Transverse colon (tissue), 4 donors: Measurements from ENCODE around the gene CBL. TPM values are rescaled to one million over a fixed set of nuclear protein-coding genes. Genes with fewer than 3 reads are reported as not detected.
"Not testable (repeated sequence)": the region's sequence is repeated elsewhere in the genome, so short reads cannot be mapped to it uniquely, and the experiment has no call there.

Source experiments
- DNase-seq: peaks from one replicate; pipeline ENCODE4 v3.0.0-alpha.2; 2019
- H3K27ac ChIP-seq, 4 donors: fragments of 200-600 bp; sonication (generic); 2 replicates each; pipeline ENCODE4 v1.5.1; 2016 to 2018; ENCODE audit warnings: inconsistent platforms in 4 of 4
- H3K27me3 ChIP-seq: fragments of 200-600 bp; sonication (generic); 2 replicates; pipeline ENCODE4 v1.5.1; 2017; ENCODE audit warnings: inconsistent platforms
- H3K36me3 ChIP-seq, 4 donors: fragments of 200-600 bp; sonication (generic); 2 replicates each; pipeline ENCODE4 v1.5.1; 2017 to 2019; ENCODE audit warnings: inconsistent platforms in 4 of 4
- H3K4me1 ChIP-seq, 4 donors: fragments of 200-600 bp; sonication (generic); 2 replicates each; pipeline ENCODE4 v1.5.1; 2017 to 2020; ENCODE audit warnings: inconsistent platforms in 4 of 4
- H3K4me3 ChIP-seq, 4 donors: fragments of 200-600 bp; sonication (generic); 1 replicate in 1 of 4; 2 replicates in 3 of 4; pipeline versions ENCODE4 v1.5.1 to v1.6.1; 2017 to 2019; ENCODE audit warnings: inconsistent platforms in 4 of 4
- H3K9me3 ChIP-seq, 2 donors: fragments of 200-600 bp; sonication (generic); 2 replicates each; pipeline ENCODE4 v1.5.1; 2017 to 2019; ENCODE audit warnings: inconsistent platforms in 2 of 2
- EP300 ChIP-seq: sonication (generic); formaldehyde crosslinking; IDR thresholded peaks from one replicate; pipeline ENCODE4 v1.6.1; 2017; ENCODE audit warnings: antibody characterized with exemption, low read depth
- POLR2A ChIP-seq: fragments of 450-650 bp; IDR thresholded peaks from one replicate; pipeline ENCODE4 v1.6.1; 2016; ENCODE audit warnings: antibody characterized with exemption, mild to moderate bottlenecking, moderate library complexity
- POLR2AphosphoS5 ChIP-seq, 3 donors: sonication (generic); formaldehyde crosslinking; IDR thresholded peaks; one replicate each; pipeline ENCODE4 v1.6.1; 2016; ENCODE audit warnings: antibody characterized with exemption in 3 of 3
- WGBS, 2 donors: methylation state at CpG; one replicate each; pipeline ENCODE4 v1.1.5; 2018; ENCODE audit warnings: low coverage in 1 of 2; 5-methylcytosine and 5-hydroxymethylcytosine counted together
- in situ Hi-C, 4 donors: fragments of 200-750 bp; cut with MboI; loops; one replicate each; pipeline versions ENCODE4 v1.15.0 to v1.15.1; 2017; ENCODE audit warnings: low sequenced_read_pairs in 3 of 4, low pct_ligation_motif_present in 1 of 4, low pct_unique_long_range_greater_than_20kb in 1 of 4
- intact Hi-C: fragments of 100-400 bp; cut with DNase I; formaldehyde crosslinking; loops from one replicate; pipeline ENCODE4 v1.15.1; 2023; ENCODE audit warnings: low total_unique reads
- total RNA-seq, 4 donors: library from RNA; depleted of rRNA; stranded (reverse); fragments of >200 nt; gene quantifications; one replicate each; pipeline ENCODE4 v1.1.0, GENCODE V29; 2016
- TF ChIP-seq, protein P1 (sequence below), 5 experiments: fragments of 200-600 bp in 3 of 5; fragments of 450-650 bp in 2 of 5; sonication (generic) in 3 of 5; IDR thresholded peaks; 1 replicate in 2 of 5; 2 replicates in 3 of 5; pipeline ENCODE4 v1.5.1; 2016 to 2017; ENCODE audit warnings: antibody characterized with exemption in 5 of 5, inconsistent platforms in 3 of 5, mild to moderate bottlenecking in 2 of 5, moderate library complexity in 1 of 5

CBL gene
- total RNA-seq, 4 donors from 2014 or later: 6.8 to 18.7 (median 12.4) TPM

DNA sequence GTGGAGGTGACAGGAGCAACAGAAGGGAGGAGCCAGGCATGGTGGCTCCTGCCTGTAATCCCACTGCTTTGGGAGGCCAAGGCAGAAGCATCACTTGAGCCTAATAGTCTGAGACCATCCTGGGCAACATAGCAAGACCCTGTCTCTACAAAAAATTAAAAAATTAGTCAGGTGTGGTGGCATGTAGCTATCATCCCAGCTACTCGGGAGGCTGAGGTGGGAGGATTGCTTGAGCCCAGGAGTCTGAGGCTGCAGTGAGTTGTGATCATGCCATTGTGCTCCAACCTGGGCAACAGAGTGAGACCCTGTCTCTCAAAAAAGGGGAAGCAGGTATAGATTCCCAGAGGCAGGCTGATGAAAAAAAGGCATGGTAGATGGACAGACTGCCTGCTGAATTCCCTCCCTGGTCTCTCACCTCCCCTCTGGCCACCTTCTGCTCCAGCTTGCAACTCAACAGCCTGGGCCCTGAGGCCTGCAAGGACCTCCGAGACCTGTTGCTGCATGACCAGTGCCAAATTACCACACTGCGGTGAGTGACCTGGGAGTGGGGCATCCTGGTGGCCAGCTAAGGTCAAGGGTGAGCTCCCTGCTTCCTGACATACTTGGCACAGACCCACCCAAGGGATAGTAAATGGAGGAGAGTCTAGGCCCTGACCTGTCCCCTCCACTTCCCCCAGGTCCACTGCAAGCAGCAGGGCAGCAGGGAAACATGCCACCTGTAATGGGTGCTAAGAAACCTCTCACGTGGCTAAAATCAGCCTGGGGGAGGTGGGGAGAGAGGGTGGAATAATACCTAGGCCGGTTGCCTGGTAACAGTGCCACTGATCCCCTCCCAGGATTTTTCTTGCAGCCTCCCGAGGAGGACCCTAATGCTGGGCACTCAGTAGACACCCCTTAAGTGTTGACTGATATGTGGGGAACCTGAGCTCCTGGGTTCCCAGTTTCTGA, 25.1 kb upstream of the CBL start:
- in situ Hi-C loops: no loop called here
- Histone ChIP-seq H3K27me3 (no peaks in the 10 kb centered on the region), H3K36me3 (no peaks in the 10 kb centered on the region), H3K4me3 (no peak overlapping the region), H3K27ac (no peak overlapping the region), H3K4me1 (peaks cover 0 to 3% (median 0%) of the 10 kb centered on the region in 4 donors), H3K9me3 (no peaks in the 10 kb centered on the region)
- TF ChIP-seq POLR2AphosphoS5 (IDR thresholded peaks at IDR 0.05) (no peak), POLR2A (no peak), EP300 (no peak)
- TF ChIP-seq, protein P1, sequence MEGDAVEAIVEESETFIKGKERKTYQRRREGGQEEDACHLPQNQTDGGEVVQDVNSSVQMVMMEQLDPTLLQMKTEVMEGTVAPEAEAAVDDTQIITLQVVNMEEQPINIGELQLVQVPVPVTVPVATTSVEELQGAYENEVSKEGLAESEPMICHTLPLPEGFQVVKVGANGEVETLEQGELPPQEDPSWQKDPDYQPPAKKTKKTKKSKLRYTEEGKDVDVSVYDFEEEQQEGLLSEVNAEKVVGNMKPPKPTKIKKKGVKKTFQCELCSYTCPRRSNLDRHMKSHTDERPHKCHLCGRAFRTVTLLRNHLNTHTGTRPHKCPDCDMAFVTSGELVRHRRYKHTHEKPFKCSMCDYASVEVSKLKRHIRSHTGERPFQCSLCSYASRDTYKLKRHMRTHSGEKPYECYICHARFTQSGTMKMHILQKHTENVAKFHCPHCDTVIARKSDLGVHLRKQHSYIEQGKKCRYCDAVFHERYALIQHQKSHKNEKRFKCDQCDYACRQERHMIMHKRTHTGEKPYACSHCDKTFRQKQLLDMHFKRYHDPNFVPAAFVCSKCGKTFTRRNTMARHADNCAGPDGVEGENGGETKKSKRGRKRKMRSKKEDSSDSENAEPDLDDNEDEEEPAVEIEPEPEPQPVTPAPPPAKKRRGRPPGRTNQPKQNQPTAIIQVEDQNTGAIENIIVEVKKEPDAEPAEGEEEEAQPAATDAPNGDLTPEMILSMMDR (IDR thresholded peaks at IDR 0.05): no peak
- WGBS, 2 donors: 91% methylated on average over 6 of the region's 6 CpGs; no CpG with 5 or more reads in 1 of the 2 donors
- intact Hi-C loops: no loop called here
- no peak for DNase-seq

DNA sequence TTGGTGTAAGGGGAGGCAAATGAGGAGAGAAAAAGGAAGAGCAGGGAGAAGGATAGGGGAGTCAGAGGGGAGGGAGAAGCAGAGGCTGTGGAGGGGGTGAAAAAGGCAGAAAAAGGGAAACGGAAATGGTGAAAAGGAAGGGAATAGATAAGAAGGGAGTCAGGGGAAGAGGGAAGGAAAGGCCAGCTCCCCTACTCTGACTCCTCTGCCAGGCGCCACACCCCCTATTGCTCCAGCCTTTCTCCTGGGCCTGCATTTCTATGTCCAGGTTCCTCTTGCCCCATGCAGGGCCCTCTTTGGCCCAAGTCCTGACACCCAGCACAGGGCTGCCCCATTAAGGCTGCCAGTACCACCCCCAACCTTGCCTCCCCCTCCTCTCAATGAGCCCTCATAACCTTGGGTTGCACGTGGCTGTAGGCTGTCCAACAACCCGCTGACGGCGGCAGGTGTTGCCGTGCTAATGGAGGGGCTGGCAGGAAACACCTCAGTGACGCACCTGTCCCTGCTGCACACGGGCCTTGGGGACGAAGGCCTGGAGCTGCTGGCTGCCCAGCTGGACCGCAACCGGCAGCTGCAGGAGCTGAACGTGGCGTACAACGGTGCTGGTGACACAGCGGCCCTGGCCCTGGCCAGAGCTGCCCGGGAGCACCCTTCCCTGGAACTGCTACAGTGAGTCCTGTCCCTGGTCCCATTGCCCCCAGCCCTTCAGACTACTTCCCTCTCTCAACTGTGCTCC, 24.3 kb upstream of the CBL start:
- no peak overlapping the region for H3K4me3 ChIP-seq
- DNase-seq: no peak
- intact Hi-C loops: no loop called here
- in situ Hi-C loops: no loop called here
- no peaks in the 10 kb centered on the region for H3K36me3 ChIP-seq
- TF ChIP-seq EP300 (no peak), POLR2AphosphoS5 (IDR thresholded peaks at IDR 0.05) (no peak), POLR2A (no peak)
- TF ChIP-seq, protein P1 (IDR thresholded peaks at IDR 0.05): no peak
- H3K27ac ChIP-seq: no peak overlapping the region
- 83% methylated on average over 2 to 17 of the region's 17 CpGs for WGBS, 2 donors
- H3K9me3 ChIP-seq: no peaks in the 10 kb centered on the region
- no peaks in the 10 kb centered on the region for H3K27me3 ChIP-seq
- peaks cover 0 to 10% (median 0%) of the 10 kb centered on the region in 4 donors for H3K4me1 ChIP-seq

DNA sequence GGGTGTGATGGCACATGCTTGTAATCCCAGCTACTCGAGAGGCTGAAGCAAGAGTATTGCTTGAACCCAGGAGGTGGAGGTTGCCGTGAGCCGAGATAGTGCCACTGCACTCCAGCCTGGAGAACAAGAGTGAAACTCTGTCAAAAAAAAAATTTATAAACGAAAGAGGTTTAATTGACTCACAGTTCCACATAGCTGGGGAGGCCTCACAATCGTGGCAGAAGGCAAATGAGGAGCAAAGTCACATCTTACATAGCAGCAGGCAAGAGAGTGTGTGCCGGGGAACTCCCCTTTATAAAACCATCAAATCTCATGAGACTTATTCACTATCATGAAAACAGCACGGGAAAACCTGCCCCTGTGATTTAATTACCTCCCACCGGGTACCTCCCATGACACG, 21.7 kb upstream of the CBL start:
- DNase-seq, H3K27me3 ChIP-seq, H3K9me3 ChIP-seq, H3K4me3 ChIP-seq, intact Hi-C loops, in situ Hi-C loops, H3K27ac ChIP-seq, H3K36me3 ChIP-seq: not testable (repeated sequence)
- H3K4me1 ChIP-seq: peaks cover 0 to 22% (median 5%) of the 10 kb centered on the region in 4 donors
- 38 to 63% methylated on average over 4 to 9 of the region's 9 CpGs for WGBS, 2 donors

DNA sequence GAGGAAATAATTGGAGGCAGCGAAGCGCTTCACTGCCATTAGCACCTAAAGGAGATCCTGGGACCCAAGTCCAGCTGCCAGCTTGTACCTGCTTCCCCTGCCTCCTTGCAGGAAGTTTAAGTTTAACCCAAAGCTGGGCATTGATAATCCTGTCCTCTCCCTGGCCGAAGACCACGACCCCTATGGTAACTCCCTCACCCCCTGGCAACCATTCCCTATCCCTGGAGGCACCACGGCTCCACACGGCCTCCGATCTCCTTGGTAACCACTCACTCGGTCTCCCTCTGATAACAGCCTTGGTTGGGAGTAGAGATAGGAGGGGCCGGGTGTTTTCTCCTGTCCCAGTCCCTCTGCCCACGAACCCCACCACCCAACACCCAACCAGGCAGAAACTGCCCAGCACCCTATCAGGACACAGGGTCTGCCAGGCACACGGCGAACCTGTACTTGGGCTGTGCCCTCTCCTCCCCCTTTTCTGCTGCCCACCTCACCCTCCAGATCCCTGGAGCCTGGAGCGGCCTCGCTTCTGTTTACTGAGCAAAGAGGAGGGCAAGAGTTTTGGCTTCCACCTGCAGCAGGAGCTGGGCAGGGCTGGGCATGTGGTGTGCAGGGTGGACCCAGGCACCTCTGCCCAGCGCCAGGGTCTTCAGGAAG, 20.0 kb upstream of the CBL start:
- TF ChIP-seq POLR2AphosphoS5 (IDR thresholded peaks at IDR 0.05): no peak
- no peak for TF ChIP-seq EP300
- no peak for TF ChIP-seq POLR2A
- TF ChIP-seq, protein P1 (IDR thresholded peaks at IDR 0.05): no peak
- Histone ChIP-seq H3K9me3 (no peaks in the 10 kb centered on the region), H3K27me3 (no peaks in the 10 kb centered on the region), H3K27ac (peak overlapping the region; percentile 54 to 83 (median 73)), H3K36me3 (no peaks in the 10 kb centered on the region), H3K4me3 (peak overlapping the region in 3 of 4 donors; percentile 25 to 56 (median 42)), H3K4me1 (peaks cover 0 to 22% (median 5%) of the 10 kb centered on the region in 4 donors)
- no peak for DNase-seq
- in situ Hi-C loops (no loop called here), intact Hi-C loops (no loop called here)
- WGBS, 2 donors: 42% methylated on average over 15 of the region's 15 CpGs; no CpG with 5 or more reads in 1 of the 2 donors
